HepG2 (cell line): ENCODE measurements around the gene ACSF3.

ENCODE experiments used
- EZH2 ChIP-seq: conservative IDR thresholded peaks from 2 replicates; pipeline ENCODE4 v1.6.1; 2012; ENCODE audit warnings: mild to moderate bottlenecking, low read depth, low read length, moderate library complexity
- POLR2A ChIP-seq, 2 experiments: IDR thresholded peaks; 2 replicates each; pipeline ENCODE4 v1.6.1; 2011; ENCODE audit warnings: low read depth in 2 of 2, low read length in 2 of 2, mild to moderate bottlenecking in 1 of 2, moderate library complexity in 1 of 2; ENCODE audit not compliant: insufficient read depth in 1 of 2
- SCMH1 ChIP-seq: sonication (generic); formaldehyde crosslinking; IDR thresholded peaks from 2 replicates; pipeline ENCODE4 v1.9.0; 2021; ENCODE audit warnings: missing genetic modification reagents, mild to moderate bottlenecking, borderline replicate concordance
- TRIM24 ChIP-seq: sonication (generic); formaldehyde crosslinking; IDR thresholded peaks from 2 replicates; pipeline ENCODE4 v1.8.0; 2022; ENCODE audit warnings: mild to moderate bottlenecking, missing genetic modification reagents

DNA sequence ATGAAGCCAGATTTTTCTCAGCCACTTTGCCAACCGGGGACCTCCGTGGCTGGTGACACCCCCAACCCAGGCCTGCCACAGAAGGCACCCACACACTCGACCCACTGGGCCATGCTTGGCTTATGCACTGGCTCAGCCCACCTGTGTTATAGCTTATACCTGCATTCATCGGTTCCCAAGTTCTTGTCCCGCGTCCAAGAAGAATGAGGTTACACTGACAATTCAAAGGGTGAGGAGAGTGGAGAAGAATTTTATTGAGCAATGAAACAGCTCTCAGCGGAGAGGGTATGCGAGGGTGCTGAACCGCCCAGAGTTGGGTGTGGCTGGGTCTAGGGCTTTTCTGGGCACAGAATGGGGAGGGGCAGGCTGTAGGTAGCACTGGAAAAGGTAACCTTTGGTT is 55.7 kb downstream of the ACSF3 start:
- TF ChIP-seq POLR2A (IDR thresholded peaks at IDR 0.05; ENCODE audit: insufficient read depth in 1 of 2, low read depth in 2 of 2, low read length in 2 of 2) (no peak), EZH2 (no peak), SCMH1 (CRISPR knock-in tag) (no peak), TRIM24 (CRISPR knock-in tag) (no peak)
